NCI-H2196 treated with DMSO at 0.1 percent for 48 hours (cell line): Measurements from ENCODE around the gene MACROD1.
A peak's percentile ranks its signal among the peaks of the same experiment; 100 is the strongest.
"Not testable (repeated sequence)": the region's sequence is repeated elsewhere in the genome, so short reads cannot be mapped to it uniquely, and the experiment has no call there.

Source experiments
- DNase-seq: peaks from one replicate; lab custom pipeline; 2025; ENCODE audit not compliant: unreplicated experiment; lab: John Stamatoyannopoulos, UW

MACROD1 gene

DNA sequence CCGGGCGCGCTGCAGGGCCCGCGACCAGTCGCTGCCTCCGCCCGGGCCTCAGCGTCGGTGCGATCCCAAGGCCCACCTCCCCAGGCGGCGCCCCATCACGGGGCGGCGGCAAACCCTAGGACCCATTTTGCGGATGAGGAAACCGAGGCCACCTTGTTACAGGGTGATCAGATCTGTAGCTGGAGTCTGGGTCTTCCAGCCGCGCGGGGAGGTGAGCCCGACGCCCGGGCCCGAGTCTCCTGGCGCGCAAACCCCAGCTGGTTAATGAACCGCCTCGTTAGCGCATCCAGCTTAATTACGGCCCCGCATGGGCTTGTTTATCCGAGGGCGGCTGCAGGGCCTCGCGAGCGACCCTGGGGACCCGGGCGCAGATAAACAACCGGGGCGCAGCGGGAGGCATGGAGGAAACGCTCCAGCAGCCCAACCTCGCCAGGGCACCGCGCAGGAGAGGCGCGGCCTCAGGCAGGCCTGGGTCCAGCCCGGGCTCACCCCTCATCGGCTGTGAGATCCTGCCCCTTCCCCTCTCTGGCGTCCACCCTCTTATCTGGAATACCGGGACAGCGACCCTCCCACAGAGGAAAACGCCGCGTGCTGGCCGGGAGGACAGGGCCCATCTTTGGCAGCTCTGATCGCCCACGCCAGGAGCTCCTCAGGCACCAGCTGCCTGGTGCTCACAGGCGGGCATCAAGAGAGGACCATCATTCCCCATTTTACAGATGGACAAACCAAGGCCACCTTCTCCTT, 165.0 kb downstream of the MACROD1 start:
- DNase-seq = no peak

DNA sequence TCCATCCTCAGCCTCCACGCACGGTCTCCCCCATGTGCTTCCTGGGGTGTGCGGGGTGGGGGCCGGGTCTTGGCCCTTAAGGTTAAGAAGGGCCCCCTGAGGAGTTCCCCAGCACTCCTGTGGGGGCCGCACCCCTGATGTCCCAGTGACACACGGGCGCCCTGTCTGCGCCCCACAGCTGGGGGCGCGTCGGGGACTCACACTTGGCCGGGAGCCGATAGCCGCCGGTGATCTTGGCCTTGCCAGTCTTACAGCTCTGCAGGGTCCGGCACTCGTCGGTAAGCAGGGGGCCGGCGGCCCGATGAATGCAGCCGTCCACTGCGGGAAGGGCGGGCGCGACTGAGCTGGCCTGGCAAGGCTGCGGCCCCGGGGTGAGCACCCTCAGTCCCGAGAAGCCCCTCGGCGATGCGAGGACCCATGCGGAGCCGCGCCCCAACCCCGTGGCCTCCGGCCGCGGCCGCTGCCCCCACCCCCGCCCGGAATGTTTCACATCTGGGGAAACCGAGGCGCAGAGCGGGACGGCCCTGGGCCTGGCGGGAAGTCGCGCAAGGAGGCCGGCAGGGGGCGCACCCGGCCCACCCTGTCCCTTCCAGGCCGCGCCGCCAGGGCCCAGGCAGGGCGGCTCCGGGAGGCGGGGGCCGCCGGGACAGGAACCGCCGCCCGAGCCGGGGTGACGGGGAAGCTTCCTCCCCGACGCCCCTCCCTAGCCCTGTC, 165.7 kb downstream of the MACROD1 start:
- DNase-seq = no peak

DNA sequence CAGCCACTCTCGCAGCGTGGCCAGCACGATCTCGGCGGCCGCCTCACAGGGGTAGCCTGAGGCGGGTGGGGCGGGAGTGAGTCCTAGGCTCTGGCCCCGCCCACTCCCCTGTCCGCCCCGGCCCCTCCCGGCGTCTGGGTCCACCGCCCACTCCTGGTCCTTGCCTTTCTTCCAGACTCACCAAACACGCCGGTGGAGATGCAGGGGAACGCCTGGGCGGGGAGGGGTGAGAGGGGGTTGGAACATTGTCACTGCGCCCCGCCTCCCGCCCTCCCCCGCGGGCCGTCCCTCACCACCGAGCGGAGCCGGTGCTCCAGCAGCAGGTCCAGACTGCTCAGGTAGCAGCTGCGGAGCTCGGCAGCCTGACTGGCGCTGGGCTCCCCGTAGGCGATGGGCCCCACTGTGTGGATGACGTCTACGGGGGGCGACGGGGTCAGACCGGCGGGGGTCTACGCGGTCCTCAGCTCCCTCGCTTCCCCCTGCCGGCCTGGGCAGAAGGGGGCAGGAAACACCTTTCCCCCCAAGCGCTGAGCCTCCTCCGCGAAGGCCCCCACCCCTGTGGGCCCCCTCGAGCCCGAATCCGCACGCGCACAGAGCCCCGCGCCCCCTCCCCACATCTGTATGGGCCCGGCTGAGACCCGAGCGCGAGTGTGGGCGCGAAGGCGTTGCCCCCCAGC, 166.4 kb downstream of the MACROD1 start:
- peak; percentile 95 for DNase-seq

DNA sequence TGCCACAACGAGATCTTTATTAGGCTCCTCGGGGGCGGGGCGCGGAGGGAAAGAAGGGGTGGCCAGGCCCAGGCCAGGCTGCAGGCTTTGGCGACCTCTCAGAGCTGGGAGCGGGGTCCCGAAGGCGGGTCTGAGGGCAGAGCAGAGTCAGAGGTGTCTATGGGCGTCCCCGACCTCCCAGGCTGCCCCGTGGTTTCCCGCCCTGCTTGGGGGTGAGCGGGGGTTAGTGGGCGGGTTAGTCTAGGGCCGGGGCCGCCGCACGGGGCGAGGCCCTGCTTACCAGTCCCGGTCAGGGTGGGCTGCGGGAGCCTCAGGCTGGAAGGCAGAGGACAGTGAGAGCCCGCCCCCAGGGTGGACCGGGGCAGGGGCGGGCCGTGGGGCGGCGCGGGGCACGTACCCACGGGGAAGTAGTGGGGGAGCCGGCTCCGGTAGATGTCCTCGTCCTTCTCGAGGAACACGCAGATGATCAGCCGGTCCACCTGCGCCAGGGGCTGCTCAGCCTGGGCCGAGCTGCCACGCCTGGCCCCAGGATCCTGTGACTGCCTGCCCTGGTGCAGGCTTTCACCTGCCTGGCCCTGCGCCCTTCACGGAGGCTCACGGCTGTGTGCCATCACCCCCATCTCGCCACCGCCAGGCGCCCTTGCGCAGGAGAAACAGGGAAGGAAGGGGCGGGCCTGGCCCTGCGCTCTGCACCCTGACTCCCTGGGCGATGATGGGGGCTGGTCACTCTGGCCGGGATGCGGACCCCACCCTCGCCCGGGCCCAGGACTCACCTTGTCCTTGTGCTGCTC, 167.2 kb downstream of the MACROD1 start:
- DNase-seq = peak; percentile 92

DNA sequence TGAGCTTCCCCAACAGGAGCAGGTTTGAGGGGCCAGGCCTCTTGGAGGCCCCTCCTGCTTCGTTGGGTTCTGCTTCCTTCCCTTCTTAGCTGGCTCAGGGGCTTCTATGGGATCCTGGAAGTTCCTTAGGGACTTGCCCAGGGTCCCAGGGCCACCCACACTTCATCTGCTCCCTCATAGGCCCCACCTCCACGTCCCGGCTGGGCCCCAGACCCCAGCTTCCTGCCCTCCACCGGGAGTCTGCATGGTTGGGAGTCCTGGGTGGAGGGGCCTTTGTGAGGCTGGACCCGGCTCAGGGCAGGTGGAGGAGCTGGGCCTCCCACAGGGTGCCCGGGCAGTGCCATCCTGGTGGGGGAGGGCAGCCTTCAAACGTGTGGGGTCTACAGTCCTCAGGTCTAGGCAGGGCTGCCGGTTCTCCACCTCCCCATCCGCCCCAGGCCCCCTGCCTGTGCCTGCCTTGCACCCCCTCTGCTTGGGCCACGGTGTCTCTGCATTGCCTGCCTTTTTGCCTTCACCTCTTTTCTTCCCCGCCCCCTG, 168.0 kb downstream of the MACROD1 start:
- no peak for DNase-seq

DNA sequence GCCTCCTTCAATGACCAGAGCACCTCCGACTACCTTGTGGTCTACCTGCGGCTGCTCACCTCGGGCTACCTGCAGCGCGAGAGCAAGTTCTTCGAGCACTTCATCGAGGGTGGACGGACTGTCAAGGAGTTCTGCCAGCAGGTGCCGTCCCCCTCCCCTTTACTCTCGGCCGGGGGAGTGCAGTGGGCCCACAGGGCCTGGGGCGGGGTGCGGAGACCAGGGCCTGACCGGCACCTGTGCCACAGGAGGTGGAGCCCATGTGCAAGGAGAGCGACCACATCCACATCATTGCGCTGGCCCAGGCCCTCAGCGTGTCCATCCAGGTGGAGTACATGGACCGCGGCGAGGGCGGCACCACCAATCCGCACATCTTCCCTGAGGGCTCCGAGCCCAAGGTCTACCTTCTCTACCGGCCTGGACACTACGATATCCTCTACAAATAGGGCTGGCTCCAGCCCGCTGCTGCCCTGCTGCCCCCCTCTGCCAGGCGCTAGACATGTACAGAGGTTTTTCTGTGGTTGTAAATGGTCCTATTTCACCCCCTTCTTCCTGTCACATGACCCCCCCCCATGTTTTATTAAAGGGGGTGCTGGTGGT, 168.7 kb downstream of the MACROD1 start:
- no peak for DNase-seq

DNA sequence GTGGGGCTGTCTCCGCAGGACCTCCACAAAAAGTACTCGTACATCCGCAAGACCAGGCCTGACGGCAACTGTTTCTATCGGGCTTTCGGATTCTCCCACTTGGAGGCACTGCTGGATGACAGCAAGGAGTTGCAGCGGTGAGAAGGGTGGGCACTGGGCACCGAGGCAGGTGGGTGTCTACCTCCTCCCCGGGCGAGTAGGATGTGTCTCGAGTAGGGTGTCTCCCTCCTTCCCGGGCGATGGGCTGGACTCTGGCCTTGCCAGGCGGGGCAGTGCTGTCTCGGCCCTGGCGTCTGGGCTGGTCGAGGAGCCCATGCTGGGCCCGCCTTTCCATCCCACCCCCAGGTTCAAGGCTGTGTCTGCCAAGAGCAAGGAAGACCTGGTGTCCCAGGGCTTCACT, 169.4 kb downstream of the MACROD1 start:
- no peak for DNase-seq

DNA sequence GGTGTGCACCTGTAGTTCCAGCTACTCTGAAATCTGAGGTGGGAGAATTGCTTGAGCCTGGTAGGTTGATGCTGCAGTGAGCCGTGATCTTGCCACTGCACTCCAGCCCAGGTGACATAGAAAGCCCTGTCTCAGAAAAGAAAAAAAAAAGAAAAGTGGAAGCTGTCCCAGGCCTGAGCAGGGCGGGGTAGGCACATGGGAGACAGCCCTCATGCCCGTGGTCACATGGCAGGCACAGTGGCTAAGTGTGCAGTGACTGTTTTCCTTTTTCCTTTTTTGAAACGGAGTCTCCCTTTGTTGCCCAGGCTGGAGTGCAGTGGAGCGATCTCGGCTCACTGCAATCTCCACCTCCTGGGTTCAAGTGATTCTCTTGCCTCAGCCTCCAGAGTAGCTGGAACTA, 171.9 kb downstream of the MACROD1 start:
- no peak for DNase-seq

DNA sequence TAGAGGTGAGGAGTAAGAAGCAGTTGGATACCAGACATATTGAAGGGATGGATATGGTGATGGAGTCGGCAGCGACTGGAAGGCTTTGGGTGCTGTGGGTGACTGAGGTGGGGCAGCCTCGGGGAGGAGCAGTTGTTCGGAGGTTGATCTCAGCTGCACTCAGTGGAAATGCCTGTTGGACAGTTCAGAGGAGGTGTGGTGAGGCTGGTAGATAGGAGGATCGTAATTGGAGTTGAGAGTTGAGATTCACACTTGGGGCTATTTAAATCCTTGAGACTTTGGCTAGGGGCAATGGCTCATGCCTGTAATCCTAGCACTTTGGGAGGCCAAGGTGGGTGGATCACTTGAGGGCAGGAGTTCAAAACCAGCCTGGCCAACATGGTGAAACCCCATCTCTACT, 172.8 kb downstream of the MACROD1 start:
- DNase-seq = no peak

DNA sequence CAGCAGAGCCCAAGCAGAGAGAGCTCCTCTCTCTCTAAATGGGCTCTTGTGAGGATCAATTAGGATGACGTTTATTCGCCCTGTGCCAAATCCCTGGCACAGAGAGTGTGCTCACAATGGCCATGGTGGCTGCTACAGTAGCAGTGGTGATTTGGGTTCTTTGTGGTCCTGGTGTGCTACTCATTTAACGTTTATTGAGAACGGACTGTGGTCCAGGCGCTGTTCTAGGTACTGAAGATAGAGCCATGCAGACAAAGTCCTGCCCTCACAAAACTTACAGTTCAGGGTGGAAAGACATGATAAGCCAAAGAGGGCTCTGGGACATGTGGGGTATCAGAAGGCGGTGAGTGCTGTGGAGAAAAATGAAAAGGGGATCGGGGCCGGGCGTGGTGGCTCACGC, 174.4 kb downstream of the MACROD1 start:
- no peak for DNase-seq

DNA sequence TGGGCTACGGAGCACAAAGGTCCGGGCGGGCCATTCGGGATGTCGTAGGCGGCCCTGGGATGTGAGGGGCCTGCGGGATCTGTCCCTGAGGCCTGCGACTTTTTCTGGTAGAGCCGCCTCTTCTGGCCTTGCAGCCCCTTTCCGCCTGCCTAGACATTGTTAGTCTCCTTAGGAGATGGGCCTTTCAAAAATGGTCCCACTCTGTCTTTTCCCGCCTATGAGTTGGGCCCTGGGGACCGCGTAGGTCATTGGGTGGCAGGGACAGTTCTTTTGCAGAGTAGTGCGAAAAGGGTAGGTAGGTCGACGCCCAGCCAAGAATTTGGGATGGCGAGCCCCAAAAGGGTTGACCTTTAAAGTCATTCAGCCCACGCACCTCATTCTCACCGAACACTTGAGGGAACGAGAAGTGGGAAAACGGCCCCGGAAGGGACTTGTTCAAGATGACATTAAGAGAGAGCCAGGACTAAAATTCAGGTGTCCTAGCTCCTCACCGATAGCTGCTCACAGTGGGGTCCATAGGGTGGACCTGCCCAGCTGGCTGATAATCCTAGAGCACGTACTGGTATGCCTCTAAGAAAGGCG, 178.9 kb downstream of the MACROD1 start:
- DNase-seq = no peak

DNA sequence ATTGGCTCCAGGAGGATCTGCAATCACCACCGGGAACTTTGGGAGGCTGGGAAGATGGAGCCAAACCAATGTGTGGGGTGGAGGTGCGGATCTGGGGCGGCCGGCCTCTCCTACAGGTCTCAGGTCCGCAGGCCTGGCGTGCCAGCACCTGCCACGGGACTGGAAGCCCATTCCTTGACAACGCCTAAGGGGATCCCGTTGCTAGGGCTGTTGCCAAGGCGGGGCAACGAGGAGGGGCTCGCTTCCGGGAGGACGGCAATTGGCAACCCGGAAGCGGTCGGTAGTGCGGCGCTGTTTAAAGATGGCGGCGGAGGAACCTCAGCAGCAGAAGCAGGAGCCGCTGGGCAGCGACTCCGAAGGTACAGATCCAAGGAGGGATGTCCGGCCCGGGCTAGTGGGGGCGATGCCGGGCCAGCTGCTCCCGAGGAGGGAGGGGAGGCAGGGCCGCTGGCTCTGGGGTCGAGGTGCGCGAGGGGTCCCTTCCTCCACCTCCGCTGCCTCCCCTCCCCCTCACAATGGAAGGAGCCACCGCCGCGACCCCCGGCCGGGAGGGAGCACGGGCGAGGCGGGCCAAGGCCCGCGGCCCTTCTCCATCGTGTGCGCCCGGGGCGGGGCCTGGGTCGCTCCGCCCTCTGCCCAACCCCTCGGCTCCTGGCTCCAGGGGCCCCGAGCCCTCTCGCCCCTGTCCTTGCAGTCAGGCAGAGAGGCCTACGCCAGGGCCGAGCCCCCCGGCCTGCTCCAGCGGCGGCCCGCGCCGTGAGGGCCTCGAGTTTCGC, 179.6 kb downstream of the MACROD1 start, which contains the start of gene OTUB1:
Gene OTUB1 (plus strand): TSS at position 283 of the 776 bp plus-strand sequence. CDS start 19 bp downstream, at position 302.
- DNase-seq = peak; percentile 91

DNA sequence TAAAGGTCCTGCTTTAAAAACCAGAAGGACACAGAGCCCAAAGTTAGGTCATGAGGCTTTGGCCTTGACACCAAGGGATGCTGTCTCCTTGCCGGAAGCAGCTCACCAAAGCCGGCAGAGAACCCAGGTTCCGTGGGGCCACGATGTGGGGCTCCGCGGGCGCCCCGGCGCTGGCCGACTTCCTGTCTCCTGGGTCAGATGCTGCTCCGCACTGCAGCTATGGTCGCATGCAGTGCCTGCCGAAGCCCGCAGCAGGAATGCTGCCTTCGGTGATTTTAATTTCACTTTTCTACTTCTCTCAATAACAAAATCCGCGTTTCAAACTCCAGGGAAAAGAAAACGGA, 180.1 kb downstream of the MACROD1 start:
- no peak for DNase-seq

DNA sequence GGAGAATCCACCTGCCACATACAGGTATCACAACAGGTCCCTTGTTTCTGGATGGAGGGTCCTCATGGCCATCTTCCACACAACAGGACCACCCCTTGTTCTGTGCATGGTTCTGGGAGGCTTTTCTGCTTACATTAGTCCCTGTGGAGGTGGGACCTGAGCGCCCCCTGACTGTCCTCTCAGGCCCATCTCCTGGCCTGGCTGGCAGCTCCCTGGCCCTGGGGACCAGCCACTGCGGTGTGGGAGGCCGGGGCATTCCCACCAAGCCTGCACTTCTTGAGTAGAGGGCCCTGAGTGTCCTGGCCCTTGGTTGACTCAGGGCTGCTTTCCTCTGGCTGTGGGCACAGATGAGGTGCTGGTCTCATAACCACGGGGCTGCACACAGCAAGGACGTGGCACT, 186.5 kb downstream of the MACROD1 start:
- DNase-seq = no peak

DNA sequence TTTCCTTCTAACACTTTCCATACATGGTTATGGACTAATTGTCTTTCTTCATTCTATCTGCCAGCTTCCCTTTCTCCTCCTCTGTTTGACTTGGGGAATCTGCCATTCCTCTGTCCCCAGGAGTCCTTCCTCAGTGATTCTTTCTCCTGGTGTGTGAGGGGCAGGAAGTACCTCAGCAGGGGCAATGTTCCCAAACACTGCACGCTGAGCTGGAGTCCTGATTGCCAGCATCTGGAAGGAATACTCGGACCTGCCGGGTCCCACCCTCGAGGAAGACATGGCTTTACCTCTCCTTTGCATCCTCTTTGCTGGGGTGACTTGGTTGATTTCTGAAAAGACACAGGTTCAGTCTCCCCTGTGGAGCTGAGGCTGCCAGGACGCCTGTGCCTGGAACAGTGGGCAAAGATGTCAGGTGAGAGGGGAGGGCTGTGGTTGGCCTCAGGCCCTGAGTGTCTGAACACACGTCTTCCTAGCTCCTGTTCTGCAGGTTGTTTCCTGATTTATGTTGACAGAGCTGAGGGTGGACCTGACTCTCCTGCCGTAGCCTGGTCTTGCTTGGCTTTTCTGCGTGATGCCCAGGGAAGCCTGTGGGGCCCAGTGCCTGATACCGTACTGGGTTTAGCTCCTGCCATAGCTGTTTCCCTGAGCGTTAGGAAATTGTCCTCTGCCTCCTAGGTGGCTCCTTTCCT, 187.2 kb downstream of the MACROD1 start:
- DNase-seq = no peak

DNA sequence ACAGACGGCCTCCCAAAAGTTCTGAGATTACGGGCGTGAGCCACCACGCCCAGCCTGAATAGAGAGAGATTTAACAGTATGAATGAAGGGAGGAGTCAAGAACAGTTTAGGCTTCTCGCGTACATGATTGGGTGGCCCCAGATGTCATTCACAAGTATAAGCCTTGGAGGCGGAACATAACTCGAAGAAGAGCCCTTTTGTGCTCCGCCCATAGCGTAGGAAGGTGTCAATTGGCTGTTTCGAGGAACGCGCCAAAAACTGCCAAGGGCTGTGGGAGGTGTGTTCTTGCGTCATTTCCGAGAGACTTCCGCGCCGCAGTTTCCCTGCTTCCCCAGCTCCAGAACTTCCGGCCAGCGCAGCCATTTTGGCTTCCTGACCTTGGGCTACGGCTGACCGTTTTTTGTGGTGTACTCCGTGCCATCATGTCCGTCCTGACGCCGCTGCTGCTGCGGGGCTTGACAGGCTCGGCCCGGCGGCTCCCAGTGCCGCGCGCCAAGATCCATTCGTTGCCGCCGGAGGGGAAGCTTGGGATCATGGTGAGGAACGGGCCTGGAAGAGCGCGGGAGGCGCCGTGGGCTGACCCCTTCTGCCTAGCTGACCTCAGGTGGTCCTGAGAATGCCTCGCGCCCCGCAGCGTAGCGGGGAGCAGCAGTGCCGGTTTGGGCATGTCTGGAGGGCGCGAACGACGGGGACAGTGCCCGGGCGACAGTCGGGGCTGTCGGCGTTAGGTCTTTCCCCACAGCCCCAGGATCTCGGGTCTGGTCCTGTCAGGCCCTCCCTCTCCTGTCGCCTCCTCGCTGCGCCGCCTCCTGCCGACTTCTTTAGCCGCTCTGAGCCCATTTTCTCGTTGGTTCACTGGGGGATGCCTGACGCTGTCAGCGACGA, 191.4 kb downstream of the MACROD1 start, which contains the start of gene COX8A:
Gene COX8A (plus strand): TSS at position 362 of the 885 bp plus-strand sequence. CDS start 61 bp downstream, at position 423.
- peak; percentile 98 for DNase-seq

DNA sequence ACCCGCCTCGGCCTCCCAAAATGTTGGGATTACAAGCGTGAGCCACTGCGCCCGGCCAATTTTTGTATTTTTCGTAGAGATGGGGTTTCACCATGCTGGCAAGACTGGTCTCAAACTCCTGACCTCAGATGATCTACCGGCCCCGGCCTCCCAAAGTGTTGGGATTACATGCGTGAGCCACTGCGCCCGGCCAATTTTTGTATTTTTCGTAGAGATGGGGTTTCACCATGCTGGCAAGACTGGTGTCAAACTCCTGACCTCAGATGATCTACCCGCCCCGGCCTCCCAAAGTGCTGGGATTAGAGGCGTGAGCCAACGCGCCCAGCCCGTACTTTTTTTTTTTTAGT, 192.0 kb downstream of the MACROD1 start:
- not testable (repeated sequence) for DNase-seq

DNA sequence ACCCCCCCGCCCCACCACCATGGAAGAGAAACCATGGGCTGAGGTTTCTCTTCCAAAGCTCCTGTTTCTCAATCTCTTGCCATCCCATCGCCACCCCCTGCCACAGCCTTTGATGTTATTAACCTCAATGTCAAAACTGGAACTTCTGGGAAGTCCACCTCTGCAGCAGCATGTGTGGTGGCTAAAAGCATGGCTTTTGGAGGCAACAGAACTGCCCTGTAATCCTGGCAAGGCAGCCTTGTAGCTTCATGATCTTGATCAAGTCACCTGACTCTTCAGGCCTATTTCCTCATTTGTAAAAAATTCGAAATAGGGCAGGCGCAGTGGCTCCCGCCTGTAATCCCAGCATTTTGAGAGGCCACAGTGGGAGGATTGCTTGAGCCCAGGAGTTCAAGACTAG, 195.0 kb downstream of the MACROD1 start:
- no peak for DNase-seq
